Loucy (cell line): ENCODE measurements around the gene MEPCE.

ENCODE experiments used
- H2AFZ ChIP-seq: fragments of 200-600 bp; sonication (generic); 2 replicates; pipeline ENCODE4 v1.6.0; 2016; ENCODE audit warnings: antibody characterized with exemption, mild to moderate bottlenecking, low read length, moderate library complexity
- H3F3A ChIP-seq: fragments of 200-600 bp; 2 replicates; pipeline ENCODE4 v1.6.0; 2016; ENCODE audit warnings: antibody characterized with exemption, low read depth, mild to moderate bottlenecking
- H3K27me3 ChIP-seq: fragments of 200-600 bp; sonication (generic); 2 replicates; pipeline ENCODE4 v1.6.1; 2014; ENCODE audit warnings: low read length, mild to moderate bottlenecking; ENCODE audit not compliant: insufficient read depth, poor library complexity, severe bottlenecking
- H3K36me3 ChIP-seq: fragments of 200-600 bp; sonication (generic); 2 replicates; pipeline ENCODE4 v1.6.1; 2016; ENCODE audit warnings: low read length; ENCODE audit not compliant: insufficient read depth
- H3K4me1 ChIP-seq: fragments of 200-600 bp; sonication (generic); 2 replicates; pipeline ENCODE4 v1.5.1; 2014; ENCODE audit warnings: low read length, mild to moderate bottlenecking; ENCODE audit not compliant: insufficient read depth, poor library complexity, severe bottlenecking
- H3K4me2 ChIP-seq: fragments of 200-600 bp; sonication (generic); 2 replicates; pipeline ENCODE4 v1.6.0; 2014; ENCODE audit warnings: antibody characterized with exemption, low read length, low read depth, mild to moderate bottlenecking; ENCODE audit not compliant: poor library complexity, severe bottlenecking
- H3K4me3 ChIP-seq: fragments of 200-600 bp; sonication (generic); 2 replicates; pipeline ENCODE4 v1.5.1; 2014; ENCODE audit warnings: low read length, mild to moderate bottlenecking, mixed read lengths; ENCODE audit not compliant: poor library complexity, severe bottlenecking
- H3K79me2 ChIP-seq: fragments of 200-600 bp; sonication (generic); 2 replicates; pipeline ENCODE4 v1.6.1; 2014; ENCODE audit warnings: low read length; ENCODE audit not compliant: insufficient read depth
- H3K9ac ChIP-seq: fragments of 200-600 bp; sonication (generic); 2 replicates; pipeline ENCODE4 v1.6.0; 2014; ENCODE audit warnings: mild to moderate bottlenecking, low read depth, low read length, moderate library complexity; ENCODE audit not compliant: poor library complexity, severe bottlenecking
- H3K9me2 ChIP-seq: fragments of 200-600 bp; sonication (generic); replicated peaks from 2 replicates; pipeline ENCODE4 v1.6.1; 2016; ENCODE audit warnings: low read depth, low read length, mixed read lengths
- H3K9me3 ChIP-seq: fragments of 200-600 bp; sonication (generic); 2 replicates; pipeline ENCODE4 v1.6.1; 2014; ENCODE audit warnings: mild to moderate bottlenecking, antibody characterized with exemption, low read length, low read depth; ENCODE audit not compliant: insufficient read depth
- H4K20me1 ChIP-seq: fragments of 200-600 bp; sonication (generic); 2 replicates; pipeline ENCODE4 v1.6.0; 2014; ENCODE audit warnings: antibody characterized with exemption, low read length, mild to moderate bottlenecking; ENCODE audit not compliant: insufficient read depth, poor library complexity, severe bottlenecking
- EZH2phosphoT487 ChIP-seq: fragments of 200-600 bp; IDR thresholded peaks from 2 replicates; pipeline ENCODE4 v1.6.1; 2018; ENCODE audit warnings: antibody characterized with exemption, mild to moderate bottlenecking, moderate library complexity, borderline replicate concordance
- TF ChIP-seq, protein P1 (sequence below): fragments of 200-600 bp; sonication (generic); conservative IDR thresholded peaks from 2 replicates; pipeline ENCODE4 v1.5.1; 2014; ENCODE audit warnings: mild to moderate bottlenecking, antibody characterized with exemption, low read length

Gene MEPCE

DNA sequence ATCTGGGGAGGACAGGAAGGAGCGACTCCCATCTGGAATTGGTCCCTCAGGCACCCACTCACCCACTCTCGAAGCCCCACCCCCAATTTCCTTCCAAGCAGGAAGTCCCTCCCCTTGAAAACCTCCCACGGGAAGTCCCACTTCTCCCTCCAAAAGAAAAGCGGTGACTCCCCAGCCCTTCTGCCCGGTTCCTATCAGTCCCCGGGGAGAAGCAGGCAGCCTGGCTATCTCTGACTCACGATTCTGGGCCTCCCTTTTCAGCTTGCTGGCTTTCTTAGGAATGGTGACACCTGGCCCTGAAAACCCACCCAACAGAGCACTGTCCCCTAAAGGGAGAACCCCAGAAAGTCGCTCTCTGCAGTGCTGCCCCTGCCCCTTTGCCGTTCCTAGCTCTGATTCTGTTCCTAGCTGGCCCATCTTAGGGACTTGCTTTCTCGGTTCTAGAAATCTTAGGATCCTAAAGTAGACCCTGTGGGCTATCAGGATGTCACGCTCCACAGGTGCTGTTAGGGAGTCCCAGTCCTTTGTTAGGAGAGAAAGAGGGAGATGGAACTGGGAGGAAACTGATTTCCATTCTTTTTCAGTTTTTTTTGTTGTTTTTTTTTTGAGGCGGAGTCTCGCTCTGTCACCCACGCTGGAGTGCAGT, 43.3 kb downstream of the MEPCE start:
- Histone ChIP-seq H3F3A (no peaks in the 10 kb centered on the region), H3K27me3 (no peaks in the 10 kb centered on the region), H3K4me1 (peaks cover 40% of the 10 kb centered on the region), H3K79me2 (peaks cover 51% of the 10 kb centered on the region), H3K4me2 (peak overlapping the region; percentile 59), H3K9ac (peak overlapping the region; percentile 44), H3K9me3 (no peaks in the 10 kb centered on the region), H4K20me1 (peaks cover 73% of the 10 kb centered on the region), H3K9me2 (no peaks in the 10 kb centered on the region), H3K36me3 (peaks cover 14% of the 10 kb centered on the region; the same call in 1 of the 2 replicates), H2AFZ (no peak overlapping the region), H3K4me3 (peak overlapping the region; percentile 41)
- TF ChIP-seq, protein P1, sequence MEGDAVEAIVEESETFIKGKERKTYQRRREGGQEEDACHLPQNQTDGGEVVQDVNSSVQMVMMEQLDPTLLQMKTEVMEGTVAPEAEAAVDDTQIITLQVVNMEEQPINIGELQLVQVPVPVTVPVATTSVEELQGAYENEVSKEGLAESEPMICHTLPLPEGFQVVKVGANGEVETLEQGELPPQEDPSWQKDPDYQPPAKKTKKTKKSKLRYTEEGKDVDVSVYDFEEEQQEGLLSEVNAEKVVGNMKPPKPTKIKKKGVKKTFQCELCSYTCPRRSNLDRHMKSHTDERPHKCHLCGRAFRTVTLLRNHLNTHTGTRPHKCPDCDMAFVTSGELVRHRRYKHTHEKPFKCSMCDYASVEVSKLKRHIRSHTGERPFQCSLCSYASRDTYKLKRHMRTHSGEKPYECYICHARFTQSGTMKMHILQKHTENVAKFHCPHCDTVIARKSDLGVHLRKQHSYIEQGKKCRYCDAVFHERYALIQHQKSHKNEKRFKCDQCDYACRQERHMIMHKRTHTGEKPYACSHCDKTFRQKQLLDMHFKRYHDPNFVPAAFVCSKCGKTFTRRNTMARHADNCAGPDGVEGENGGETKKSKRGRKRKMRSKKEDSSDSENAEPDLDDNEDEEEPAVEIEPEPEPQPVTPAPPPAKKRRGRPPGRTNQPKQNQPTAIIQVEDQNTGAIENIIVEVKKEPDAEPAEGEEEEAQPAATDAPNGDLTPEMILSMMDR = no peak
- no peak for TF ChIP-seq EZH2phosphoT487

- peaks cover 40% of the 10 kb centered on the region for H3K4me1 ChIP-seq
- H3K27me3 ChIP-seq = peaks cover 5% of the 10 kb centered on the region
- no peaks in the 10 kb centered on the region for H3K9me2 ChIP-seq
- H3K4me2 ChIP-seq = peak overlapping the region; percentile 99
- no peaks in the 10 kb centered on the region for H3K9me3 ChIP-seq
- H3F3A ChIP-seq = peaks cover 3% of the 10 kb centered on the region; the same call in 1 of the 2 replicates
- TF ChIP-seq EZH2phosphoT487 = no peak
- TF ChIP-seq, protein P1 = no peak
- H3K4me3 ChIP-seq = peak overlapping the region; percentile 84
- peaks cover 14% of the 10 kb centered on the region; the same call in 1 of the 2 replicates for H3K36me3 ChIP-seq
- peak overlapping the region; percentile 99 for H3K9ac ChIP-seq
- H4K20me1 ChIP-seq = peaks cover 64% of the 10 kb centered on the region
- peaks cover 62% of the 10 kb centered on the region for H3K79me2 ChIP-seq
- H2AFZ ChIP-seq = no peak overlapping the region
These were observed 45.9 kb downstream of the MEPCE start for GRCh38 chr7:100475549-100475948.

- Histone ChIP-seq H3K4me3 (peak overlapping the region; percentile 84), H3K4me1 (peaks cover 40% of the 10 kb centered on the region), H3K9me2 (no peaks in the 10 kb centered on the region), H3F3A (peaks cover 3% of the 10 kb centered on the region; the same call in 1 of the 2 replicates), H4K20me1 (peaks cover 64% of the 10 kb centered on the region), H3K9ac (peak overlapping the region; percentile 99), H3K4me2 (peak overlapping the region; percentile 99), H3K27me3 (peaks cover 5% of the 10 kb centered on the region), H3K79me2 (peaks cover 62% of the 10 kb centered on the region), H3K36me3 (peaks cover 14% of the 10 kb centered on the region; the same call in 1 of the 2 replicates), H2AFZ (no peak overlapping the region), H3K9me3 (no peaks in the 10 kb centered on the region)
- TF ChIP-seq EZH2phosphoT487 = no peak
- TF ChIP-seq, protein P1 = no peak
These were observed 46.6 kb downstream of the MEPCE start for GRCh38 chr7:100476101-100476780.
